Smooth muscle cell (in vitro differentiated cells): ENCODE measurements around the gene RASA3. TPM values are rescaled to one million over a fixed set of nuclear protein-coding genes. Genes with fewer than 3 reads are reported as not detected.
A peak's percentile ranks its signal among the peaks of the same experiment; 100 is the strongest.
"Not testable (repeated sequence)": the region's sequence is repeated elsewhere in the genome, so short reads cannot be mapped to it uniquely, and the experiment has no call there.

Experiments
- DNase-seq: peaks from one replicate; lab custom pipeline; 2025; ENCODE audit not compliant: unreplicated experiment; lab: John Stamatoyannopoulos, UW
- H2AFZ ChIP-seq: fragments of 200-600 bp; sonication (generic); 2 replicates; pipeline ENCODE4 v1.6.0; 2016; ENCODE audit warnings: antibody characterized with exemption, low read depth, mild to moderate bottlenecking
- H3F3A ChIP-seq: fragments of 200-600 bp; sonication (generic); 2 replicates; pipeline ENCODE4 v1.6.0; 2017; ENCODE audit warnings: antibody characterized with exemption, low read depth
- H3K27ac ChIP-seq: fragments of 200-600 bp; sonication (generic); 2 replicates; pipeline ENCODE4 v1.5.1; 2016; ENCODE audit warnings: low read depth, mild to moderate bottlenecking
- H3K27me3 ChIP-seq: fragments of 200-600 bp; sonication (generic); 2 replicates; pipeline ENCODE4 v1.6.1; 2016; ENCODE audit warnings: low read depth, mild to moderate bottlenecking
- H3K36me3 ChIP-seq: fragments of 200-600 bp; sonication (generic); 2 replicates; pipeline ENCODE4 v1.5.1; 2016; ENCODE audit warnings: low read depth
- H3K4me1 ChIP-seq: fragments of 200-600 bp; sonication (generic); 2 replicates; pipeline ENCODE4 v1.5.1; 2016; ENCODE audit warnings: low read depth
- H3K4me2 ChIP-seq: fragments of 200-600 bp; sonication (generic); 2 replicates; pipeline ENCODE4 v1.6.0; 2016; ENCODE audit warnings: mild to moderate bottlenecking
- H3K4me3 ChIP-seq: fragments of 200-600 bp; sonication (generic); 2 replicates; pipeline ENCODE4 v1.5.1; 2016; ENCODE audit warnings: mild to moderate bottlenecking
- H3K79me2 ChIP-seq: fragments of 200-600 bp; sonication (generic); 2 replicates; pipeline ENCODE4 v1.6.0; 2016; ENCODE audit warnings: low read depth, mild to moderate bottlenecking
- H3K9ac ChIP-seq: fragments of 200-600 bp; sonication (generic); 2 replicates; pipeline ENCODE4 v1.6.0; 2016; ENCODE audit warnings: low read depth
- H3K9me3 ChIP-seq: fragments of 200-600 bp; sonication (generic); replicated peaks from 2 replicates; pipeline ENCODE4 v1.5.1; 2016; ENCODE audit warnings: low read depth
- H4K20me1 ChIP-seq: fragments of 200-600 bp; sonication (generic); 2 replicates; pipeline ENCODE4 v1.6.0; 2016; ENCODE audit warnings: low read depth
- CTCF ChIP-seq: fragments of 200-600 bp; sonication (generic); IDR thresholded peaks from 2 replicates; pipeline ENCODE4 v1.5.1; 2017; ENCODE audit warnings: borderline replicate concordance, mild to moderate bottlenecking, antibody characterized with exemption; ENCODE audit not compliant: insufficient read depth, poor library complexity, severe bottlenecking
- WGBS: methylation state at CpG from one replicate; pipeline ENCODE4 v1.1.7; 2016; ENCODE audit warnings: low lambda C conversion rate; 5-methylcytosine and 5-hydroxymethylcytosine counted together
- polyA plus RNA-seq: library from polyadenylated mRNA; unstranded; fragments of >200 nt; fragmentation: Nextera tagmentation; extraction: Ambion mirVana; gene quantifications from 2 replicates; pipeline ENCODE4 v1.2.1, GENCODE V29; 2016
- total RNA-seq: library from RNA; depleted of rRNA; stranded (reverse); fragments of >200 nt; gene quantifications from 2 replicates; pipeline ENCODE4 v1.2.3, GENCODE V29; 2014

RASA3 gene
- 21.3 and 23.4 TPM in 2 replicates for total RNA-seq
- 24.4 and 26.8 TPM in 2 replicates for polyA plus RNA-seq

GRCh38 chr13:114132419-114133121 is at the start of gene RASA3:
Gene RASA3 (minus strand): TSS chr13:114132623. CDS start chr13:114132489, 134 bp downstream.
- H3K27me3 ChIP-seq = no peaks in the 10 kb centered on the region
- peak within 1 kb of the TSS; percentile 89 for H3K4me3 ChIP-seq
- no peaks in the 10 kb centered on the region for H3K36me3 ChIP-seq
- peak within 1 kb of the TSS; percentile 89 for H3K4me2 ChIP-seq
- peaks cover 40% of the 10 kb centered on the region for H4K20me1 ChIP-seq
- peaks cover 32% of the 10 kb centered on the region for H3K79me2 ChIP-seq
- WGBS = 2% methylated on average over 56 of the region's 81 CpGs
- H3K9me3 ChIP-seq = no peaks in the 10 kb centered on the region
- peak within 1 kb of the TSS; percentile 99 for H3K27ac ChIP-seq
- H2AFZ ChIP-seq = no peak within 1 kb of the TSS
- peaks cover 40% of the 10 kb centered on the region for H3K4me1 ChIP-seq
- H3F3A ChIP-seq = no peaks in the 10 kb centered on the region
- no peak for TF ChIP-seq CTCF
- H3K9ac ChIP-seq = peak within 1 kb of the TSS; percentile 96
- peak; percentile 44 for DNase-seq

GRCh38 chr13:114179087-114179658 is 46.8 kb upstream of the RASA3 start, which contains the start of gene CFAP97D2:
Gene CFAP97D2 (plus strand): TSS chr13:114179257. CDS start chr13:114179331, 74 bp downstream.
- Histone ChIP-seq H3K9me3 (no peaks in the 10 kb centered on the region), H2AFZ (no peak within 1 kb of the TSS), H3K4me2 (no peak within 1 kb of the TSS), H3K36me3 (no peaks in the 10 kb centered on the region), H3K4me1 (no peaks in the 10 kb centered on the region), H3K9ac (no peak within 1 kb of the TSS), H3K79me2 (no peaks in the 10 kb centered on the region), H3K27ac (no peak within 1 kb of the TSS), H3K27me3 (peaks cover 5% of the 10 kb centered on the region), H4K20me1 (no peaks in the 10 kb centered on the region), H3F3A (no peaks in the 10 kb centered on the region), H3K4me3 (no peak within 1 kb of the TSS)
- no peak for DNase-seq
- WGBS = 73% methylated on average over 13 of the region's 13 CpGs
- no peak for TF ChIP-seq CTCF

- Histone ChIP-seq H3K79me2 (no peaks in the 10 kb centered on the region), H3K36me3 (no peaks in the 10 kb centered on the region), H3K9ac (no peak overlapping the region), H3K27ac (no peak overlapping the region), H3K27me3 (peaks cover 5% of the 10 kb centered on the region), H3K9me3 (no peaks in the 10 kb centered on the region), H3K4me3 (no peak overlapping the region), H4K20me1 (no peaks in the 10 kb centered on the region), H3F3A (peaks cover 6% of the 10 kb centered on the region), H3K4me2 (no peak overlapping the region), H2AFZ (no peak overlapping the region), H3K4me1 (no peaks in the 10 kb centered on the region)
- 75% methylated on average over 12 of the region's 12 CpGs for WGBS
- no peak for TF ChIP-seq CTCF
- no peak for DNase-seq
Measured at GRCh38 chr13:114177245-114178010, 45.0 kb upstream of the RASA3 start.

GRCh38 chr13:114176359-114176902 is 44.0 kb upstream of the RASA3 start:
- H3K27me3 ChIP-seq, DNase-seq, H4K20me1 ChIP-seq, H3K4me3 ChIP-seq, H2AFZ ChIP-seq, H3K4me1 ChIP-seq, H3K36me3 ChIP-seq, H3F3A ChIP-seq, H3K9me3 ChIP-seq, H3K4me2 ChIP-seq, H3K79me2 ChIP-seq, H3K9ac ChIP-seq, H3K27ac ChIP-seq: not testable (repeated sequence)
- 93% methylated on average over 14 of the region's 14 CpGs for WGBS
